ENCODE data around the gene CFAP100. TPM values are rescaled to one million over a fixed set of nuclear protein-coding genes. Genes with fewer than 3 reads are reported as not detected.

The CFAP100 gene
- total RNA-seq, 4 donors from 2014 or later: not detected

- Histone ChIP-seq H3K27me3 (no peaks in the 10 kb centered on the region), H3K36me3 (no peaks in the 10 kb centered on the region), H3K27ac (peak overlapping the region in 1 of 3 donors; percentile 7), H3K4me1 (peaks cover 0 to 7% of the 10 kb centered on the region in 2 donors), H3K9me3 (no peaks in the 10 kb centered on the region), H3K4me3 (replicated peaks in 1 of 3) (peak overlapping the region in 1 of 3 donors; percentile 8)
- DNase-seq: peak; percentile 91 to 93
- TF ChIP-seq POLR2A (IDR thresholded peaks at IDR 0.05) (peak; percentile 5 to 56), CTCF (IDR thresholded peaks at IDR 0.05) (peak; percentile 84 to 99 (median 96))
- WGBS, 2 donors: 3 to 5% methylated on average over 33 to 38 of the region's 58 CpGs
- intact Hi-C loops (cut with DNase I): loop anchor here (2.0 kb wide), 1 partner anchor 128 kb away; no protein-coding TSS in a partner anchor
Observed at GRCh38 chr3:126389112-126389793, 5.5 kb upstream of the CFAP100 start.

GRCh38 chr3:126389794-126390146 lies 4.9 kb upstream of the CFAP100 start:
- Histone ChIP-seq H3K4me1 (peaks cover 0 to 11% of the 10 kb centered on the region in 2 donors), H3K27me3 (no peaks in the 10 kb centered on the region), H3K4me3 (replicated peaks in 1 of 3) (no peak overlapping the region), H3K9me3 (no peaks in the 10 kb centered on the region), H3K36me3 (no peaks in the 10 kb centered on the region), H3K27ac (no peak overlapping the region)
- 71 to 72% methylated on average over 17 of the region's 17 CpGs for WGBS, 2 donors
- DNase-seq: no peak
- intact Hi-C loops (cut with DNase I): loop anchor here (2.0 to 5.0 kb wide), 2 partner anchors 129 to 257 kb away; no protein-coding TSS in a partner anchor
- TF ChIP-seq POLR2A (IDR thresholded peaks at IDR 0.05): no peak
- TF ChIP-seq CTCF (IDR thresholded peaks at IDR 0.05): no peak

GRCh38 chr3:126390201-126390600 lies 4.5 kb upstream of the CFAP100 start:
- Histone ChIP-seq H3K27ac (no peak overlapping the region), H3K9me3 (no peaks in the 10 kb centered on the region), H3K36me3 (no peaks in the 10 kb centered on the region), H3K27me3 (no peaks in the 10 kb centered on the region), H3K4me1 (peaks cover 0 to 15% of the 10 kb centered on the region in 2 donors), H3K4me3 (replicated peaks in 1 of 3) (no peak overlapping the region)
- 92 to 95% methylated on average over 12 to 15 of the region's 15 CpGs for WGBS, 2 donors
- DNase-seq: no peak
- TF ChIP-seq POLR2A (IDR thresholded peaks at IDR 0.05) (no peak), CTCF (IDR thresholded peaks at IDR 0.05) (no peak)
- intact Hi-C loops (cut with DNase I): loop anchor here (5.0 kb wide), 1 partner anchor 258 kb away; no protein-coding TSS in a partner anchor

- no peak for TF ChIP-seq POLR2A (IDR thresholded peaks at IDR 0.05)
- no peak for TF ChIP-seq CTCF (IDR thresholded peaks at IDR 0.05)
- DNase-seq: no peak
- H3K27me3 ChIP-seq: no peaks in the 10 kb centered on the region
- whole genome bisulfite sequencing, 2 donors: 86 to 87% methylated on average over 4 of the region's 4 CpGs
- H3K4me3 ChIP-seq (replicated peaks in 1 of 3): no peak overlapping the region
- H3K4me1 ChIP-seq: peaks cover 0 to 16% of the 10 kb centered on the region in 2 donors
- intact Hi-C loops (cut with DNase I): loop anchor here (5.0 kb wide), 1 partner anchor 258 kb away; no protein-coding TSS in a partner anchor
- H3K27ac ChIP-seq: no peak overlapping the region
- H3K36me3 ChIP-seq: no peaks in the 10 kb centered on the region
- no peaks in the 10 kb centered on the region for H3K9me3 ChIP-seq
Observed at GRCh38 chr3:126390751-126391150, 4.0 kb upstream of the CFAP100 start.

GRCh38 chr3:126391631-126392030 lies 3.1 kb upstream of the CFAP100 start:
- intact Hi-C loops (cut with DNase I): loop anchor here (5.0 kb wide), 1 partner anchor 259 kb away; no protein-coding TSS in a partner anchor
- Histone ChIP-seq H3K4me1 (peaks cover 0 to 16% of the 10 kb centered on the region in 2 donors), H3K27me3 (no peaks in the 10 kb centered on the region), H3K9me3 (no peaks in the 10 kb centered on the region), H3K27ac (no peak overlapping the region), H3K36me3 (no peaks in the 10 kb centered on the region), H3K4me3 (replicated peaks in 1 of 3) (no peak overlapping the region)
- no peak for TF ChIP-seq POLR2A (IDR thresholded peaks at IDR 0.05)
- no peak for TF ChIP-seq CTCF (IDR thresholded peaks at IDR 0.05)
- no peak for DNase-seq
- WGBS, 2 donors: 50 to 55% methylated on average over 1 of the region's 1 CpG

Data from thyroid gland (tissue), 4 donors.